Measurements from ENCODE around the gene HDLBP. TPM values are rescaled to one million over a fixed set of nuclear protein-coding genes. Genes with fewer than 3 reads are reported as not detected.

The HDLBP gene
- total RNA-seq, 1 experiment from 2014 or later, result 267 TPM

DNA sequence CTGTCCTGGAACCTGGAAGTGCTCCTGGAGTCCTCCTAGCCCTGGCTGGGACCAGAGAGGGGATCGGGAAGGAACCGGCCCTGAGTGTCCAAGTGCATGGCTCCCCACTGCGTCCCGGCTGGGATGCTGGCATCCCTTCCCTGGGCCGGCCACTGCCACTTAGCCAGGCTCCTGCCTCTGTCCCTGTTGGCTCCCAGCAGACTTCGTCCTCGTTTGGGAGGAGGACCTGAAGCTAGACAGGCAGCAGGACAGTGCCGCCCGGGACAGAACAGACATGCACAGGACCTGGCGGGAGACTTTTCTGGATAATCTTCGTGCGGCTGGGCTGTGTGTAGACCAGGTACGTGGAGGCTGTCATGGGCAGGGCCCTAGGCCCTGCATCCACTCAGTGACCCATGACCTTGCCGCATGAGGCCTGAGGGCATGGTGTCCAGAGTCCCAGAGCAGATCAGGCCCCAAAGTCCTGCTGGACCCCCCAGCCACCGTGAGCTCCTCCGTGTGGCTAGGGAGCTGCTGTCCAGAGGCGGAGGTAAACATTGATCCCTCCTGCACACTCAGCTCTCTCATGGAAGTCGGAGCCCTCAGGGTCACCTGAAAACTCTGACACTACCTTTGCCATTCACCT lies 119.9 kb downstream of the HDLBP start:
- DNase-seq (ENCODE audit: low read depth), result no peak
- in situ Hi-C loops (cut with HindIII; ENCODE audit: low pct_unique_long_range_greater_than_20kb, low sequenced_read_pairs), result no loop called here

DNA sequence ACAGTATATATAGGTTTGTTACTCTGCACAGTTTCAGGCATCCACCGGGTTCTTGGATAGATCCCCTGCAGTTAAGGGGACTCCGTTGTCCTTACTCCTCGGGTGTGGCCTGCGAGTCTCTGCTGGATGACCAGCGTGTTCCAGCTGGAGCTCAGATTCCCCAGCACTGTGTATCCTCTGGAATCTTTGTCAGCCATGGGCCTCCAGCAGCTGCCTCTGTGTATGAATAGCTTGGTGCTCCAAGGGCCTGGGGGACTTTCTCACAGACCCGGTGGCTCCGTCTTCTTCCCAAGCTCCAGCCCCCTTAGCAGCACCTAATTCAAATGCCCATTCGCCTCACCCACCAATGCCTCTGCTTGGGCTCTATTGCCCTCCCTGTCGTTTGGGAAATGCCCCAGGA lies 120.7 kb downstream of the HDLBP start:
- no peak for DNase-seq (ENCODE audit: low read depth)
- in situ Hi-C loops (cut with HindIII; ENCODE audit: low pct_unique_long_range_greater_than_20kb, low sequenced_read_pairs), result no loop called here

DNA sequence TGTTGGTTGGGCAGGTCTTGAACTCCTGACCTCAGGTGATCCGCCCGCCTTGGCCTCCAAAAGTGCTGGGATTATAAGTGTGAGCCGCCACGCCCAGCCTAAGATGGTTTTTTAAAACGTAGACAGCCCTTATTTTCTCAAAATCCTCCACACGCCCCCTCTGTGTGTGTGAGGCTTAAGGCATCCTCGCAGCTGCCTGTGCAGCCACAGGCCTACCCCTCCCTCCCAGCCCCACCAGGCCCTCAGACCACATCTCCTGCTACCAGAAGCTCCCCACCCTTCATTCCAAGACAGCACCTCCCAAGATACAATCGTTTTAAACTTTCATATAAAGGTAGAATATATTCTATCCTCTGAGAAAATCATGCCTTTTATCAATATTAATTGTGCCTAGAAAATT lies 122.2 kb downstream of the HDLBP start:
- in situ Hi-C loops (cut with HindIII; ENCODE audit: low pct_unique_long_range_greater_than_20kb, low sequenced_read_pairs), result no loop called here
- no peak for DNase-seq (ENCODE audit: low read depth)

DNA sequence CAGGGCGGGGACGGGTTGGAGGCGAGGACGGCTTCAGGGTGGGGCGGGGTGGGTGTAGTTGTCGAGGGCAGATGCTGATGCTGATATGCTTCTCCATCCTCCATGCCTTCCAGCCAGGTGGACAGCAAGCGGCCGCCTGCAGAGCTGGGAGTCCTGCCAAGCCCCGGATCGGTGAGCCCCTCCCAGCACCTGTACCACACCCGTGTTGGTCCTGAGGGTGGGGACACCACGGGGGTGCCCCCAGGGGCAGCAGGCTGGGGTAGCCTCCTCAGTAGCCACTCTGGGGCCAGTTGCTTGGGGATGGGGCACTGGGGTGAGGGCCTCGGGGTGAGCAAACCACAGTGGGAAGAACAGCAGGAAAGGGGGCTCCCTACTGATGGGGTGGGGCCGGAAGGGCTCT lies 124.4 kb downstream of the HDLBP start:
- DNase-seq (ENCODE audit: low read depth), result no peak
- in situ Hi-C loops (cut with HindIII; ENCODE audit: low pct_unique_long_range_greater_than_20kb, low sequenced_read_pairs), result no loop called here

DNA sequence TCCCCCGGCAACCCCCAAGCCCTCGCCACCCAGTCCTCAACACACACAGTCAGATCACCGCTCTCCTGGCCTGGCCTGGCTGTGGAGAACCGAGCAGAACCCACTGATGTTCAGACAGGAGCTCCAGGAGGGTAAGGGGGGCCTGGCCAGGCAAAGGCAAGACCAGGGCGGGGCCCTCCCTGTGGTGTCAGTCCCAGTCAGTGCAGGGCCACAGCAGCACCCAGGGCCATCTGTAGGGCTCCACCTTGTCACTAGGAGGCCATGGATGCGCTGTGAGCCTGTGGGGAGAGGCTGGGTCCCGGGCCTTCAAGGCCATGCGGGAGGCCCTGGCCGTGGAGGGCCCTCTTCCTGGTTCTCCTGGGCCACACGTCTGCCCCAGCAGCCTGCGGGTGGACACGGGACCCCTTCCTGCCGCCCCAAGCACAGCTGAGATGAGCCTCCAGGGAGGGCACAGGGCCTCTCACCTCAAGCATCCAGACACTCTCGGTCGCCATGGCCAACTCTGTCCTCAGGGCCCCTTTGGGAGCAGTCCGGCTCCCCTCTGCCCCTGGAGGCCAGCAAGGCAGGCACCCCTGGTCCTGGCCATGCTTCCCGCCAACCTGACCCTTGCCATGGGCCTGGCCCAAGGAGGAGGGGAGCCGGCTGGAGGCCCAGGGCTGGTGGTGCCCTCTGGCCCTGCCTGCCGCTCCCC lies 125.0 kb downstream of the HDLBP start:
- in situ Hi-C loops (cut with HindIII; ENCODE audit: low pct_unique_long_range_greater_than_20kb, low sequenced_read_pairs), result no loop called here

DNA sequence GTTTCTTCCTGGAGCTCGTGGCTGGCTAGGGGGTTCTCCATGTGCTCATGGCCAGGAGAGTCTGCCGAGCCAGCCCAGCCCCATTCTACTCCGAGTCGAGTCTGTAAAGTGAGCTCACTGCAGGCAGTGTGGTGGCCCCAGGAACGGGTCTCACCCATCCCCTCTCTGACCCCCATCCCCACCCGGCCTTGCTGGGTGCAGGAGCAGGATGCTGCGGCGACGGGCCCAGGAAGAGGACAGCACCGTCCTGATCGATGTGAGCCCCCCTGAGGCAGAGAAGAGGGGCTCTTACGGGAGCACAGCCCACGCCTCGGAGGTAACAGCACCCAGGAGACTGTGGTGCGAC lies 125.6 kb downstream of the HDLBP start:
- in situ Hi-C loops (cut with HindIII; ENCODE audit: low pct_unique_long_range_greater_than_20kb, low sequenced_read_pairs), result no loop called here
- DNase-seq (ENCODE audit: low read depth), result no peak

More for the DNA sequence above, 125.0 kb downstream of the HDLBP start:
- DNase-seq (ENCODE audit: low read depth), result no peak

DNA sequence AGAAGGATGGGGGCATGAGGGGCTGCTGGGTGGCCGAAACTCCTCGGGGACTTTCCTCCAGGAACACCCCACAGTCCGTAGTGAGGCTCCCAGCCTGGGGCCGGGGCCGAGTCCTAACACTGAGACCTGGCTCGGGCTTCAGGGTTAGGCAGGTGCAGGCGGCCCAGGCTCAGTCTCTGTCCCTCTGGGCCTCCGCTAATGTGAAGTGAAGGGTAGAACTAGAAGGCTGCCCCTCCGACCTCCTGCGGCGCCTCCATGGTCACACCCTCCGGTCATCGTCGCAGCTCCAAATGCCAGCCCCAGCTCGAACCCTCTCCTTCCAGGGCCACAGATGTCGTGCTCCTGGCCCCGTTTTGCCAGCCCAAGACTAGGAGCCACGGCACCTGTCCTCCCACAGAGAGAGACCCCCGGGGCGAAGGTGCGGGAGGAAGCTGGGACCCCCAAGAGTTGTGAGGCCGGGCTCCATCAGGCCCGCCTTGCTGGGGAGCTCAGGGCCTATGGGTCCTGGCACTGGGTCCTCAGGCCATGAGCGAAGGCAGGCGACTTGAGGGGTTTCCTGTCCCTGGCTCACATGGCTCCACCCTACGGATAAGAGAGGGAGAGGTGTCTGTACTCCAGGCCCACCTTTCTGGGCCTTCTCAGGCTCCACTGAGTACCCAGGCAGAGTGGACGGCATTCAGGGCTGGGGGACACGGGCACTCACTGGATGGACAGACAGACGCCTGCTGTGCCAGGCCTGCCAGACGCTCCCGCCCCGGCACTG lies 126.2 kb downstream of the HDLBP start:
- in situ Hi-C loops (cut with HindIII; ENCODE audit: low pct_unique_long_range_greater_than_20kb, low sequenced_read_pairs), result no loop called here
- DNase-seq (ENCODE audit: low read depth), result no peak

DNA sequence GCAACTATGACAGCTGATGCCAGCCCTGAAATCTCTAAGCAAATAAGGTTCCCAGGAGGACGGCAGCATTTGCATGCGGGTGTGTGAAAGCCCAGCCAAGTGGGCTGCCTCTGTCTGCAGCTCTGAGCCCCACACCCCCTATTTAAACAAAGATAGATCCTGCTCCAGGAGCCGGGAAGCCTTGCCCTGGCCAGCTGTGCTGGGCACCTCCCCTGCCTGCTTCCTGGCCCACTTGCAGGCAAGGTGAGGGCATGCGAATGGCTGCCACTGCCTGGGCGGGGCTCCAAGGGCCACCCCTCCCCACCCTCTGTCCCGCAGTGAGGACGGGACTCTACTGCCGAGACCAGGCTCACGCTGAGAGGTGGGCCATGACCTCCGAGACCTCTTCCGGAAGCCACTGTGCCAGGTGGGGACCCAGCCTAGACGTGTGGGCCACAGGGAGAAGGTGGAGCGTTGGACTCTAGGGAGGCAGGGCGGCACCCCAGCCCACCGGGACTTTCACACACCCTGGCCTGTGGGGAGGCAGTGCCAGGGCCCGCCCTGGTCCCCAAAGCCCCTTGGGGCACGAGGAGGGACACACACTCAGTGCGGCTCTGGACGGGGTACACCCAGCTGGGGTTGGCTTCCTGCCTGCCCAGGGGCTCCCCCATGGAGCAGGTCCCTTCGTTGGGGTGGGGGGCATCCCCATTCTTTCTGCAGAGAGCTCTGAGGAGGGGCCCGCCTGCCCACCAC lies 126.9 kb downstream of the HDLBP start, which contains the start of gene ANO7:
TSS of gene ANO7 (plus strand) at position 317 of the 732 bp plus-strand sequence. CDS start 1,387 bp downstream, outside the sequence.
- in situ Hi-C loops (cut with HindIII; ENCODE audit: low pct_unique_long_range_greater_than_20kb, low sequenced_read_pairs), result no loop called here
- DNase-seq (ENCODE audit: low read depth), result no peak

DNA sequence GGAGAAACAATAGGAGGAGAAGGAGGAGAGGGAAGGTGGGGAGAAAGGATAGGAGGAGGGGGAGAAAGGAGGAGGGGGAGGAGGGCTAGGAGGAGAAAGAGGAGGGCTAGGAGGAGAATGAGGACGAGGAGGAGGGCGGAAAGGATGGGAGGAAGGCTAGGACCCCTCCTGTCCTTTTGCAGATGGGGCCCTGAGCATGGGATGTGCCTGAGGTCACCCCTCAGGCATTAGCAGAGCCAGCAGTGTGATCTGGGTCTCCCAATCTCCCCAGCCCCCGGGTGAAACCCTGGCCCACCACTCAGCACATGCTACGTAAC lies 127.6 kb downstream of the HDLBP start:
- no peak for DNase-seq (ENCODE audit: low read depth)
- in situ Hi-C loops (cut with HindIII; ENCODE audit: low pct_unique_long_range_greater_than_20kb, low sequenced_read_pairs), result no loop called here

DNA sequence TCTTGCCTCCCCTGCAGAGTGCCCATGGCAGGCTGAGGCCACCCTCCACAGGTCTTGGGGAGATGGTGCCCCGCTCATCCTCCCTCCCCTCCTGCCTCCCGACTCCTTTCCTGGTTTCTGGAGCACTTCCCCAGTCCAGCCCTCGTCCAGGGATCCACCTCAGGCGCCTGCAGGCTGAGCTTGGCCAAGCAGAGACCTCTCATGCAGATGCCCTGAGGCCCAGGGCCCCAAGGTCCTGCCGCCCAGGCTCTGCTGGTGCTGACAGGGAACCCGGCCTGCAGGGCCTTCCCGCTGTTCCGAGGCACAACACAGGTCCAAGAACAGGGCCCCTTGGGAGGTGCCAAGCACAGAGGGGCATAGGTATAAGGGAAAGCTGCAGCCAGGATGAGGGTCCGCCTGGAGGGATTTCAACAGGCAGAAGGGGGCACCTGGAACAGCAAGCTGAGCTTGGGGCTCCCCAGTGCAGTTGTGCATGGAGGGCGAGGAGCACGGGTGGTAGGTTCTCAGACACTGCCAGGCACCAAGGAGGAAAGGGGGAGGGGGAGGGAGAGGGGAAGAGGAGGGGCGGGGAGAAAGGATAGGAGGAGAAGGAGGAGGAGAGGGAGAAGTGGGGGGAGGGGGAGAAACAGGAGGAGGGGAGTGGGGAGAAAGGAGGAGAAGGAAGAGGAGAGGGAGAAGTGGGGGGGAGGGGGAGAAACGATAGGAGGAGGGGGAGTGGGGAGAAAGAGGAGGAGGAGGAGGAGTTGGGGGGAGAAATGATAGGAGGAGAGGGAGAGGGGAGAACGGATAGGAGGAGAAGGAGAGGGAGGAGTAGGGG lies 128.2 kb downstream of the HDLBP start:
- no peak for DNase-seq (ENCODE audit: low read depth)
- in situ Hi-C loops (cut with HindIII; ENCODE audit: low pct_unique_long_range_greater_than_20kb, low sequenced_read_pairs), result no loop called here

DNA sequence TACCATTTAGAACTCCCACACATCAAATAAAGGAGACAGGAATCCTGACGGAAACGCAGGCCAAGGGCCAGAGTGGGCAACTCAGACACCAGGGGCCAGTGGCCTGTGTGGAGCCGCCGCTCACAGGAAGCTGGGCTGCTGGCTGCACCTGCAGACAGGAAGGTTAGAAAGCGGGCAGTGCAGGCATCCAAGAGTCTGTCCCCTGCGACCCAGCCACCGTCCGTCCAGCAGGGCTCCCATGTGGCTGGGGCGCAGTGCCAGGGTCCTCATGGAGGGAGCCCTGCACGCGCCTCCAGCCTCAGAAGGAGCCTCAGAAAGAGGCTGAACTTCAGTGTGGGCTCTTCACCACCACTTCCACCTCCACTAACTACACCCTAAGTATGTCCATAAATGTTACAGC lies 129.5 kb downstream of the HDLBP start:
- in situ Hi-C loops (cut with HindIII; ENCODE audit: low pct_unique_long_range_greater_than_20kb, low sequenced_read_pairs), result no loop called here
- no peak for DNase-seq (ENCODE audit: low read depth)

DNA sequence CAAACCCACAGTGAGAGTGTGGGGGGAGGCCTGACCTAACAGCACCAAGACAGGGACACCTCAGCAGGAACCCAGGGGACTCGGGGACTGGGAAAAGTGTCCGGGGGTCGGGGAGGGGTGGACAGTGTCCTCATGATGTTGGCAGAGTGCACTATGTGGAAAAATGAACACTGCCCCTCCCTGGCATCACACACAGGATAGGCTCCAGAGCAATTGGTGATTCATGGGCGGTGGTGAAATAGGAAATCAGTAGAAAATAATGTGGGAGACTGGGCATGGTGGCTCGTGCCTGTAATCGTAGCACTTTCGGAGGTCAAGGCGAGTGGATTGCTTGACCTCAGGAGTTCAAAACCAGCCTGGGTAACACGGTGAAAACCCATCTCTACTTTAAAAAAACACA lies 130.6 kb downstream of the HDLBP start:
- in situ Hi-C loops (cut with HindIII; ENCODE audit: low pct_unique_long_range_greater_than_20kb, low sequenced_read_pairs), result no loop called here
- DNase-seq (ENCODE audit: low read depth), result no peak

DNA sequence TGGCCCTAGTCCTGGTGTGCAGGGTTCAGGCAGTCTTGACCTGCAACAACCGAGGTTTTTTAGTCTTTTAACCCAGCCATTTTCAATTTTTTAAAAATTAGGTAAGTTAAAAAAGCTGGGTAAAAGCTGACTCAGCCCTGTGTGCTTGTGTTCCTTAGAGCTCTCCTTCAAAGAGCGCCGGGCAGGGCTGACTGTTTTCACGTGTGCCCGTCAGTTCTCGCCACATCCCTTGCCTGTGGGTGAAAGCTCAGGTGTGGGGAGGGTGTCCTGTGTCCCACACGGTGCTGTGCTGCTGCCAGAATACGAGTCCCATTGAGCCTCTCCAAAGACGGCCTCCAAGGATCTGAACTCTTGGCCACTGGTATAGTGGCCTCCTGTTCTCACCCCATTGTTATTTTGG lies 132.3 kb downstream of the HDLBP start:
- in situ Hi-C loops (cut with HindIII; ENCODE audit: low pct_unique_long_range_greater_than_20kb, low sequenced_read_pairs), result no loop called here
- no peak for DNase-seq (ENCODE audit: low read depth)

DNA sequence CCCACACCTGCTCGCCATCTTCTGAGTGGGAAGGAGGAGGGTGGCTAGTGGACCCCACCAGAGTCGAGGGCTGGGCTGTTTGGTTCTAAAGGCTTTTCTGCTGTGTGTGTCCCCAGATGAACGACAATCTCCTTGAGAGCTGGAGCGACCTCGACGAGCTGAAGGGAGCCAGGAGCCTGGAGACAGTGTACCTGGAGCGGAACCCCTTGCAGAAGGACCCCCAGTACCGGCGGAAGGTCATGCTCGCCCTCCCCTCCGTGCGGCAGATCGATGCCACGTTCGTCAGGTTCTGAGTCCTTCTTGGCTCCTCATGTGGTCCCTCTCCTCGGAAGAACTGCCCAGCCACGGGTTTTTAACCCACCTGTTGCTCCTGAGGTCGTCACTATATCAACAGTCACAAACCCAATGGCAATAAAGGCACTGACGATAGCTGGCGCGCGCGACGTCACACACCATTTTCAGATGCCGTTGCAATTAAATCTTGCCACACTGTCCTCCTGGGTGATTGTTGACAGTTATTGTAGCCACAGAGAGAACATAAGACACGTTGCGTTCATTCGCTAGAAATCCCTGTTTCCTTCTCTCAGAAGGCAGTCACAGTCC lies 132.8 kb downstream of the HDLBP start:
- DNase-seq (ENCODE audit: low read depth), result no peak
- in situ Hi-C loops (cut with HindIII; ENCODE audit: low pct_unique_long_range_greater_than_20kb, low sequenced_read_pairs), result no loop called here

DNA sequence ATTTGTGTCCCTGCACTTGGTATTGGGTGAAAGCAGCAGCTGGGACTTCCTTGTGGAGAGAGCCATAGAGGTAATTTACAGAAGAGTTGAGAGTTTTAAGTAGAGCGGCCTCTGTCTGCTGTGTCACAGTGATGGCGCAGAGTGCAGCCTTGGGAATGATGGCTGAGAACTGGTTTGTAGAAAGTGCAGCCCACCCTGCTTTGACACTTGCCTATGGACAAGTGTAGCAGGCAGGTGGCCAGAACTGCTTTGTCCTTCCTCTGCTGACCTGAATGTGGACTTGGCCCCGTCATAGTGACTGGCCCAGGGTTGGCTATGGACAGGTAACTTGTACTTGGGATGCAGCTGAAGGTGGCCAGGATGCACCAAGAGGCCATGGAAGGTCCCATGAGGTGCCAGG lies 133.3 kb downstream of the HDLBP start:
- in situ Hi-C loops (cut with HindIII; ENCODE audit: low pct_unique_long_range_greater_than_20kb, low sequenced_read_pairs), result no loop called here
- DNase-seq (ENCODE audit: low read depth), result no peak

DNA sequence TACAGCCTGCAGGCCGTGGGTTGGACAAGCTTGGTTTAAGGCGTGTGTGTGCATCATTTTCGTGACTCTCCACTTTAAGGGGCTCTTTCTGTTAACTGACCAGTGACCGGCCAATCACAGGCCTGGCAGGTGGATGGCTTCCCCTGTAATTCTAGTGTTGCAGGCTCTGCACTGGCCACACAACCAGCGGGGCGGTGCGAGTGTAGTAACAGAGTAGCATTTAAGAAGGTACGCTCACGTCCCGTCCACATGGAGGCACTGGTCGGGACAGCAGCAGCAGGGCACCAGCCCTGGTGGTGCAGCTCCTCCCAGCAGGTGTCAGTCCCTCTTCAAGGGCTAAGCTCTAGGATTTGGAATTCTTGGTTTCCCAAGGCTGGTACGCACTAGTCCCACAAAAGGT lies 135.0 kb downstream of the HDLBP start:
- no peak for DNase-seq (ENCODE audit: low read depth)
- in situ Hi-C loops (cut with HindIII; ENCODE audit: low pct_unique_long_range_greater_than_20kb, low sequenced_read_pairs), result no loop called here

DNA sequence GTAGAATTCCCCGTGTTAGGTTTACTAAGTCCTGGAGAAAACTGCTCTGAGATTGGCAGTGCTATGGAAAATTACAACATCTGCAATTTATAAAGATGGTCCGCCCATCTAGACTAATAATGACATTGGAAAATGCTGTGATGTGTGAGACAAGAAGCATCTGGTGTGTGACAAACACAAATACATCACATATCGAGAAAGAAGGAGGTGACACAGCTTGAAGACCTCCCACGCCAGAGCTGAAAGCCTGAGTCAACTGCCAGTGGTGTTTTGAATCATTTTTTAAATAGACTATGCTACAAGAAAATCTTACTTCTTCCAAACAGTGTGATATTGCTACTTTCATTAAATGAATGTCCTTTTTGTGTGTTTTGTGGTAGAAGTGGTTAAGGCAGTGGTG lies 135.6 kb downstream of the HDLBP start:
- DNase-seq (ENCODE audit: low read depth), result no peak
- in situ Hi-C loops (cut with HindIII; ENCODE audit: low pct_unique_long_range_greater_than_20kb, low sequenced_read_pairs), result no loop called here

DNA sequence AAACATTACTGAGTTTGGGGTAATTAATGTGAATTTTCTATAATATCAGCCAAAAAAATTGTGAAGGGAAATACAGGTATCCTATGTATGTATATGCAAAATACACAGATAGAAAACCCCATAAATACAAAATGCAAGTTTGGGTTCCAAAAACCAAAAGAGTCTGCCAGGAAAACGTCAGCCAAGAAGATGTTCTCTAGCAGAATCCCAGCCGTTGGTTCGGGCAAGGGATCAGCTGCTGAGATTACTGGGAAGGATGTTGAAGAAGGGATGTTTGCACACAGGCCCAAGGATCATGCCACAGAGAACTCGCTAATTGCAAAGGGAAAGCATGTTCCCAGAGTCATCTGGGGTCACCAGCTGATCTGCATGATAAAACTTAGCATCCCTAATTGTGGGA lies 136.5 kb downstream of the HDLBP start:
- no peak for DNase-seq (ENCODE audit: low read depth)
- in situ Hi-C loops (cut with HindIII; ENCODE audit: low pct_unique_long_range_greater_than_20kb, low sequenced_read_pairs), result no loop called here
